ENCODE data around the gene SMC1A.
"Not testable (repeated sequence)": the region's sequence is repeated elsewhere in the genome, so short reads cannot be mapped to it uniquely, and the experiment has no call there.

SMC1A gene

GRCh38 chrX:53422861-53423306 lies 430 bp upstream of the SMC1A start, which contains the start of gene RIBC1:
Gene RIBC1, plus strand, starts transcription at chrX:53422873. Its CDS starts 3,404 bp downstream, at chrX:53426277.
- no peak for DNase-seq (ENCODE audit: low spot score)

DNA sequence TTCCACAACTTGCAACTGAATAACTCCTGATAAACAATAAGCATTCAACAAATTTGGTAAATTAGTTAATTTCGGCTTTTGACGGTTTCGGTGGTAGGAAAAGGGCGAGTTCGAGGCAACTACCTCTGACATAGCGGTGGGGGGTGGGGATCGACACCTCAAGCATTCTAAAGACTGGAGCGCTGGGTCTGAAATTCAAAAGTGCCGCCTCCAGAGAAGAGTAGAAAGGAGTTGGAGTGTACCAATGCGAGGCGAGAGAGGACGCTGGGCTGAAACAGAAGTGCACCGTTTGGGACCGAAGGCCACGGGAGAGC lies 725 bp downstream of the SMC1A start:
- no peak for DNase-seq (ENCODE audit: low spot score)

GRCh38 chrX:53421125-53421524 lies 1.3 kb downstream of the SMC1A start:
- no peak for DNase-seq (ENCODE audit: low spot score)

GRCh38 chrX:53420351-53420750 lies 2.1 kb downstream of the SMC1A start:
- DNase-seq (ENCODE audit: low spot score), result not testable (repeated sequence)

DNA sequence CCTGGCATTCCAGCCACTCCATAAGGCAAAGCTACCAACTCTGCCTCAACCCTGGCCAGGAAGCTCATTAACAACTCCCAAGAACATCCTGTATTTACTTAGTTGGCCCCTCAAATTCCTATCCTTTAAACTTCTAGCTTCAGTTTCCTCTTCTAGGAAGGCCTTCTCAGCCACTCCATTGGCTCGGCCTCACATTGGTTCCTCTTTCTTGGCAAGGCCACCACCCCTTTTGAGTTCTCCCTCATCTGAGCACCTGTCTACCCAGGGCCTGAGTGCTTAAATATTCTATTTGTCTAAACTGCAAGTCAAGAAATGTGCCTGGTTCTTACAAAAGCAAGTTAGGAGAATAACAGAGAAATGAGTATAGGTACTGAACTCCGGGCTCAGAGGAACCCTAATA lies 10.0 kb downstream of the SMC1A start:
- DNase-seq (ENCODE audit: low spot score), result no peak

GRCh38 chrX:53403535-53403934 lies 18.9 kb downstream of the SMC1A start:
- no peak for DNase-seq (ENCODE audit: low spot score)

- DNase-seq (ENCODE audit: low spot score), result no peak
These were observed 24.2 kb downstream of the SMC1A start for GRCh38 chrX:53398216-53398615.

GRCh38 chrX:53395605-53396298 lies 26.7 kb downstream of the SMC1A start:
- DNase-seq (ENCODE audit: low spot score), result no peak

DNA sequence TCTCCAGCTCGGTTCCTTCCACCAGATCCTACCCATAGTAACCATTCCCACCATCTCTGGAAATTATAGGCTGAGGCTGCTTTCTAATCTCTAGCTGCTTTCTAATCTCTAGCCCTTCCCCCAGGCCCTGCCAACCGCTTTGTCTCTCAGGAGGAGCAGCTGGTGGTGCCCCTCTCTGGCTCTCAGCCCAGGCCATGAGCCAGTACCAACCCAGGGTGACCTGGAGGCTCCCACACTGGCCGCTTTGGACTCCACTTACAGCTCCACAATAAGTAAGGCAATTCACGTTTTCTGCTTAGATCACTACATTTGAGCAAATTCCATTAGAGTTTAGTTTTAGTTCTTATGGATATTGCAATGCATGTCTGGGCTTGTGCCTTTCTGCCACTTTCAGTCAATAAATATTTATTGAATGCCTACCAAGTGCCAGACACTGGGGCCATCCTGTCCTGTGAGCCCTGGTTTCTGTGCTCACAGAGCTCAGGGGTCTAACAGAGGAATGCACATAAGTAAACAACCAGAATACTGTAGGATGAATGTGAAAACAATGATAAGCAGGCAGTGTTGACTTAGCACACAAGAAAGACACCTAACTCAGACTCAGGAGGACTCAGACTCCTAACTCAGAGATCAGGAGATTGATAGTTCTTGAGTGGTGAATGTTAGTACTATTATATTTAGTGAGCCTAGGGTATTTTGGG lies 38.9 kb downstream of the SMC1A start:
- DNase-seq (ENCODE audit: low spot score), result no peak

DNA sequence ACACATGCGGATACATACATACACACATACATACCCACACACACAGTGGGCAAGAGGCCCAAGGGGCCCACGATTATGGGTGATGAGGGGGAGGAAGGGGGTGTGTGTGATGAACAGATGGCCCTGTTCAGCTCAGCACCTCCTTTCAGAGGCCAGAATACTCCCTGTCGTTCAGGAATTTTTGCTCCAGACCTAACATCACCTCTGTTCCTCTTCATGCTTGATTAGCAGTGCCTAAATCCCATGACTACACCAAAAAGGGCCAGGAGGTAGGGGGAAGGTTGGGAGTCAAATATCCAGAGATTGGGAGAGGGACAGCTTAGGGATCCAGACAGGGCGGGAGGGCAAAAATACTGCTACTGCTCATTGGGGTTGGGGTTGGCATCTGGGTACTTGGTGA lies 42.7 kb downstream of the SMC1A start:
- no peak for DNase-seq (ENCODE audit: low spot score)

DNA sequence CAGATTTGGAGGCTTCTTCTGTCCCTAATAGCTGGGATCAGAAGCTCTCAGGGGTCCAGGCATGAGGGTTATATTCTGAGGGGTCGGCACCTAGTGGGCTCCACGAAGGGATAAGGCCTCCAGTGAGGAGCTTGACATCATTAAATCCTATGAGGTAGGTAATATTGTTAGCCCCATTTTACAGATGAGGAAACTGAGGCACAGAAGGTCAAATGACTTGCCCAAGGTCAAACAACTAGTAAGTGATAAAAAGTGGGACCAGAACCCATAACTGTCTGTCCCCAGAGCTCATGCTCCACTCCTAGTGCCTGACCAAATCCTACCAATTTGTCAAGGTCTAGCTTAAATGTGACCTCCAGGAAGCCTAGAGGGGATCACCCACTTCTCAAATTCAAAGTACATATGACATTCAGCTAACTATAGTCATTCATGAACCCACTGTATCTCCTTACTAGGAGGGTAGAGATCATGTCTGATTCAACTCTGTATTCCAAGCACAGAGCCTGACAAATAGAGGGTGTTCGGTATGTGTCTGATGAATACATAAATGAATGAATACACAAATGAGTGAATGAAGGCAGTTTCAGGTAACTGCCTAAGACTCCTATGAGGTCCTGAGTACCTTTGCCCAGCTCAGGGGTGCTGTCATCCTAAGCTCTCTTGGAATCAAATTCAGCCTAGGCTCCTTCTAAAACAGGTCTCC lies 43.3 kb downstream of the SMC1A start:
- no peak for DNase-seq (ENCODE audit: low spot score)

- no peak for DNase-seq (ENCODE audit: low spot score)
These were observed 45.0 kb downstream of the SMC1A start for GRCh38 chrX:53377464-53377863.

- no peak for DNase-seq (ENCODE audit: low spot score)
These were observed 45.6 kb downstream of the SMC1A start for GRCh38 chrX:53376888-53377287.

GRCh38 chrX:53374923-53375322 lies 47.5 kb downstream of the SMC1A start:
- no peak for DNase-seq (ENCODE audit: low spot score)

- no peak for DNase-seq (ENCODE audit: low spot score)
These were observed 48.1 kb downstream of the SMC1A start for GRCh38 chrX:53374222-53374820.

DNA sequence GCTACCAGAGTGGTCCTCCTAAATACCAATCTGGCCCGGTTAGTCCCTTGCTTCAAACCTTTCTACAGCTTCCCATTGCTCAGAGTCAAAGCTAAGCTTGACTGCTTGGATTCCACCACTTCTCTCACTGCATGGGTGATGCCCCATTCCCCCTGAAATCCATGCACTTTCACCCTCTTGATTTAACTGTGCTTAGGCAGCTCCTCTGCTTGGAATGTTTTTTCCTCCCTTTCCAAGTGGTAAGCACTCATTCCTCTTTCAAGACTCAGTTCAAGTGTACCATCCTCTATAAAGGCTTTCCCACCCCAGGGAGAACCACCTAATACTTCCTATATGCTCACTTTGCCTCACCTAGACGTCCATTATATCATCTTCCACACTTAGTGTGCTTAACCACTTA lies 49.1 kb downstream of the SMC1A start:
- no peak for DNase-seq (ENCODE audit: low spot score)

DNA sequence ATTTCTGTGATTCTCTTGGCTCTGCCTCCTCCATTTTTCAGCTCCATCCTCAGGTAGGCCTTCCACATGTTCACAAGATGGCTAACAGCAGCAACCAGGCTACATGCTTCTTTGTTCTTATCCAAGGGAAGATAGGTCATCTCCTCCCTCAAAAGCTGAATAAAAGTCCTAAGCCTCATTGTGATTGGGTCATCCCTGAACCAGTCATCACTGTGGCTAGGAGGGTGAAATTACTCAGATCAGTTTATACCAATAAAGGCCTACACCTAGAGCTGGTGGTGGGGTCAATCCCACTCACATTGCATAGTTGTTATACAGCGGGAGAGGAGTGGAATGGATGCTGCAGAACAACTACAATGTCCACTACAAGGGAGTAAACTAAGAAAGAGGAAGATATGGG lies 56.0 kb downstream of the SMC1A start:
- DNase-seq (ENCODE audit: low spot score), result not testable (repeated sequence)

- no peak for DNase-seq (ENCODE audit: low spot score)
These were observed 60.0 kb downstream of the SMC1A start for GRCh38 chrX:53362449-53362848.

GRCh38 chrX:53357799-53358530 lies 64.5 kb downstream of the SMC1A start:
- no peak for DNase-seq (ENCODE audit: low spot score)

DNA sequence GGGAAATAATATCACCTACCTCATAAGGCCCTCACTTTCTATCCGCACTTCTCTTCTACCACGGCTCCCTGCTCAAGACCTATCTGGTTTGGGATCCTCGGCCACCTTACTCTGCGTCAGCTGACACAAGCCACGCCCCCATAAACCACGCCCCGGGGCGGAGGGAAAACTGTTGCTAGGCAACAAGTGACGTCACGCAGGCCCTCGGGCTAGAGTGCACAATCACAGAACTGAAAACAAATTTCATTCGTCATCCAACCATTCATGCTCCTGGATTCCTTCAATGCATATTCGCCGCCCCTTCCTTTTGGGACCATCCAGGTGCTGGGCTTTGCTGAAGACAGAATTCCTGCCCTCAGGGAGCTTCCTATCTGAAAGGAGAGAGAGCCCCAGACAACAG lies 66.3 kb downstream of the SMC1A start:
- DNase-seq (ENCODE audit: low spot score), result no peak

DNA sequence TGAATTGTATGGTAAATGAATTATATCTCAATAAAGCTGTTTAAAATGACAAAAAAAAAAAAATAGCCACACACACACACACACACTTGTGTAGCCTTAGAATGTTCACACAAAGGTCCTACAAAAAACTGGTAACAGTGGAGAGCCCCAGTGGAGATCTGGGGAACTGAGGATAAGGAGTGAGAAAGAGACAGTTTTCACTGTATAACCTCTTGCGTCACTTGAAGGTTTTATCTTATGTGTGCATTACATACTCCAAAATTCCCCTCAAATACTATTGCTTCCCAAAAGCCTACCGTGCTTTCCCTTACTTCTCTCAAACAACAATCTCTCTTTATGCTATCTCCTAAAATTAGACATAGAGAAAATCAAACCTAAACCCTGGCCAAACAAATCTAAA lies 67.8 kb downstream of the SMC1A start:
- DNase-seq (ENCODE audit: low spot score), result no peak

DNA sequence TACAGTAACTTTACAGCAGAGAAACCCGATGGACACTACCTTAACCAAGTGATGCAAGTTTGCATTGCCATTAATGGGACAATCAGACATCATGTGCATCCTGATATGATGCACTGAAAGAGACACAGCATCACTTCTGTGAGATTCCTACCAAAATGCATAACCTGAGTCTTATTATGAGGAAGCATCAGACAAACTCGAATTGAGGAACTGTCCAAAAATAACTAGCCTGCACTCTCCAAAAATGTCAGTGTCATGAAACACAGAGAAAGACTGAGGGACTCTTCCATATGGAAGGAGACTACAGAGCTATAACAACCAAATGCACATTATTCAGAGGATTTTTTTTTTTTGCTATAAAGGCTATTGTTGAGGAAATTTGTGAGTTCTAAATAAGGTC lies 74.5 kb downstream of the SMC1A start:
- DNase-seq (ENCODE audit: low spot score), result no peak

Data from HuH-7.5 (cell line).